GM21717 (cell line): Measurements from ENCODE around the gene CD14.
"Not testable (repeated sequence)": the region's sequence is repeated elsewhere in the genome, so short reads cannot be mapped to it uniquely, and the experiment has no call there.

ENCODE experiments used
- ATAC-seq: cut with Tn5 transposase; IDR thresholded peaks from one replicate; pipeline ENCODE4 v1.9.1; 2021; ENCODE audit warnings: mild to moderate bottlenecking, moderate library complexity; ENCODE audit not compliant: unreplicated experiment

The CD14 gene

DNA sequence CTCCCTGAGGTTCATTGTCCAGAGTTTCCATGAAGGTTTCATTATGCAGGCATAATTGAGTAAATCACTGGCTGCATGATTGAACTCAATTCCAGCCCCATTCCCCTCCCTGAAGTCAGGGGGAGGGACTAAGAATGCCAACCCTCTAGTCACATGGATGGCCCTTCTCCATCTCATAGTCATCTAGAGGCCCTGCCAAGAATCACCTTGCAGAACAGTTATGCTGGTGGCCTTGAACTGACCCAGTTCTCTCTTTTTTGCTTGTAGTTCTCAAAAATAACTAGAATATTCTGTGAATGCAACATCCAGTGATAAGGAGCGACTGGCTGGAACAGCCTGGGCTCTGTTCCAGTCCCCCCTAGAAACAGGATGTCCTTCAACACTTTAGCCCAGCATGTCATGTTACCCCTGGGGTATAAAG, 36.6 kb downstream of the CD14 start:
- no peak for ATAC-seq

DNA sequence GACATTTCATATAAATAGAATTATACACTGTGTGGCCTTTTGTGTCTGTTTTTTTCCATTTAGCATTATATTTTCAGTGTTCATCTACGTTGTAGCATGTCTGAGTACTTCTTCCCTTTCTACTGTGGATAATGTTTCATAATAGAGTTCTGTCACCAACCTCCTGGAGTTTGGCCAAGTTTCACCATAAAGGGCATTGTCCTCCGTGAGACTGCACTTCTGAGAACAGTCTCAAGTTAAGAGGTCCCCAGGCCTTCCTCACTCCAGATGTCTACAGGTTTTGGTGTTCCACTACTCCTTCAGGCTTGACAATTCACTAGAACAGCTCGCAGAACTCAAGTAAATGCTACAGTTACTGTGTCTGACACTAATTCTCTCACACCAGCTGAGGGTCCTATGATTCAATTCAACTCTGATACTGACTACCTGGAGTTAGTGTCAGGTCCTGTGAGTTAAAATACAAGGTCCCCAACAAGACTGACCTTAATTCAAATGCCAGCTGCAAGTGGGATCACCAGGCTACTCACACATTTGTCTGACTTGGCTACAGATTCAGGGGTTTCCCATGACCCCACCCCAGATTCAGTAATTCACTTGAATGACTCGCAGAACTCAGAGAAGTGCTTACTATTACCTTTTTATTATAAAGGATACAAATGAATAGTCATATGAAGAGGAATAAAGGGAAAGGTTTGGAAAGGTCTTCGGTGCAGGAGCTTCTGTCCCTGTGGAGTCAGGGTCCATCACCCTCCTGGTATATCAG, 37.3 kb downstream of the CD14 start:
- ATAC-seq: no peak

DNA sequence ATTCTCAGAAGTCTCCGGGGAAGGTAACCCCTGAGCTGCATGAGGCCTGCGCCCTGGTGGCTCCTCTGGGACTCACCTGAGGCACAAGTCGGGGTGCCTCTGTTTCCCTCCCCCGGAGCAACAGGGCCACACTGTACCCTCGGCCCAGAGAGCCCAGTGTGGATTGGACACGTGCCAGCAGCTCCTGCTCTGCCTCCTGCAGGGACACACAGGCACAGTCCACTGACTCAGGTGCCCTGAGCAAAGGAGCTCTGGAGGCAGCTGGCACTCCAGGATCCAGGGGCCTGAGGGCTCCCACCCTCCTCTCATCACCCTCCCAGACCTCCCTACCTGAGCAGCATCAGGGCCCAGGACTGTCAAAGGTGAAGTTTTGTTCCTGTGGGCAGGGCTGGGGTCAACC, 38.8 kb downstream of the CD14 start:
- ATAC-seq: no peak

DNA sequence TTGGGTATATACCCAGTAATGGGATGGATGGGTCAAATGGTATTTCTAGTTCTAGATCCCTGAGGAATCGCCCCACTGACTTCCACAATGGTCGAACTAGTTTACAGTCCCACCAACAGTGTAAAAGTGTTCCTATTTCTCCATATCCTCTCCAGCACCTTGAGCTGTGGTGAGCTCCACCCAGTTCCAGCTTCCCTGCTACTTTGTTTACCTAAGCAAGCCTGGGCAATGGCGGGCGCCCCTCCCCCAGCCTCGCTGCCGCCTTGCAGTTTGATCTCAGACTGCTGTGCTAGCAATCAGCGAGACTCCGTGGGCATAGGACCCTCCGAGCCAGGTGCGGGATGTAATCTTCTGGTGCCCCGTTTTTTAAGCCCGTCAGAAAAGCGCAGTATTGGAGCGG, 39.9 kb downstream of the CD14 start:
- not testable (repeated sequence) for ATAC-seq

DNA sequence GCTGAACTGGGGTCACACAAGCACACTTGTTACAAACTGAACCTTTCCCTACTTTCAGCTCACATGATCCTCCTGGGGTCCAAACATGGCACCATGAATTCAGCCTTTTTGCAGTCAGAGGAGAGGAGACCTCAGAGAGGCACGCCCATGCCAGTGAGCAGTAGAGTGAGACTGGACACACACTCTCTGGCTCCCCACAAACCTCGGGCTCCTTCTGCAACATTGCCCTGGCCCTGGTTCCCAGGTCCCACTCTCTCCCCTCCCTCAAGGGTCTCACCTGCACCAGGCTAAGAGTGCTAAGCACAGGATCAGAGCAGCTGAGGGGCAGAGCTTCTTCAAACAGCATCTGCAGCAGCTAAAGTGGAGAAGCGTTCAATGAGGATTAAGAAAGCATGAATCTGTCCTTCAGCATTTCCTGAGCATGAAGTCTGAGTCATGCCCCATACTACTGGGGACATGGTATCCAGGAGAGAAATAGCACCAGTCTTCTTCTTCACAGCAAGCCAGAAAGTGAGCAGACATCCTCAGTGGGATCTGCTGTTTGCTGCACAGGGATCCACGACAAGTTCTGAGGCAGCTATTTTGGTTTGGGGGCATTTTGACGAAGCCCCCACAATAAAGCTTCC, 41.1 kb downstream of the CD14 start:
- no peak for ATAC-seq

DNA sequence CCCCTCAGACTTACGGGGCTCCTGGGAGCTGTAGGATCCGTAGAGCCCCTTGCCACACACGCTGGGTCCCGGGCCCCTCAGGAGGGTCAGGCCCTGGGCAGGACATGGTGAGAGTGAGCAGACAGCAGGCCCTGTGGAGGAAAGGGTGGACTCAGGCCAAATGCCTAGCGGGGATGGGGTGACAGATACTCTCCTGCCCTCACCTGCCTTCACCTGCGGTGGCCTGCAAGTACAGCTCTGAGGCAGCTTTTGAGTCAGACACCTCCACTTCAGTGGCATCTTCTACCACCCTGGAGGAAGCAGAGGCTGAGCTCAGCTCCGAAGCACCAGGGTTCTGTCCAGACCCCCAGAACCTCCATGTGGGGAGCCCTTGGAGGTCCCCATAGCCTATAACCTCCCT, 42.1 kb downstream of the CD14 start:
- no peak for ATAC-seq

DNA sequence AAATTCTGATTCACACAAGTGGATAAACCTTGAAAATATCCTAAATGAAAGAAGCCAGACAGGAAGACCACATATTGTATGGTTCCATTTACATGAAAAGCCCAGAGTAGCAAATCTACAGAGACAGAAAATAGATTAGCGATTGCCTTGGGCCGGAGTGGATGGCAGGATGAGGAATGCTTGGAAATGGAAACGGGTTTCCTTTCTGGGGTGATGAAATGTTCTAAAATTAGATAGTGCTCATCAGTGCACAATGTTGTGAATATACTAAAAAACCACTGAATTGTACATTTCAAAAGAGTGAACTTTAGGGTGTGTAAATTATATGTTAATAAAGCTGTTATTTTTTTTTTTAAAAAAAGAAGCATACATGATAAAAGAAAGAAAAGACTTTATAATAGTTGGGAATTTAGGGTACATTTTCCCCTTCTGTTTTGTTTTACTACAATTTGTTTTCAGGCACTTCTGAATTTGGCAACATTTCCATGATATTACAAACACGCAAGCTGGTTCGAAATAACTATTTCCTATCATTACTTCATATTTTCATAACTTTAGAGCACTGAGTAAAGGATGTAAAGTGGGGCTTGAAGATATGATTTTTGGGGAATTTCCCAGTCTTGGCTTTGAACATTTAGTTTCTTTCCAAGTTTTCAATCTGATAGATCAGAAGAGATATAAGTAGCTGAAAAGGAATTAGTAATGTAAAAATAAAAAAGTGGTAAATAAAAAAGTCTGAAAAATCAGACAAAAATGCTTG, 44.5 kb downstream of the CD14 start:
- ATAC-seq: no peak

DNA sequence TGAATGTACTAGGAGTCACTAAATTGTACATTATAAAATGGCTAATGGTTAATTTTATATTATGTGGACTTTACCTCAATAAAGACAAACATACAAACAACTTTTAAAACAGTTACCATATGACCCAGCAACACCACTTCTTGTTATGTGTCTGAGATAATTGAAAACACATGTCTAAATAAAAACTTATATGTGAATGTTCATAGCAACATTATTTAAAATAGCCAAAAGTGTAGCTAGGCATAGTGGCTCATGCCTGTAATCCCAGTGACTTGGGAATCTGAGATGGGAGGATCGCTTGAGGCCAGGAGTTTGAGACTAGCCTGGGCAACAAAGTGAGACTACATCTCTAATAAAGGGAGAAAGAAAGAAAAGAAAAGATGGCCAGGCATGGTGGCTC, 45.5 kb downstream of the CD14 start:
- ATAC-seq: no peak
